Adipose tissue (tissue), 3 donors: ENCODE measurements around the gene TMEM138. TPM values are rescaled to one million over a fixed set of nuclear protein-coding genes. Genes with fewer than 3 reads are reported as not detected.

ENCODE experiments used
- H3K27ac ChIP-seq: one replicate; pipeline ENCODE4 v1.5.1; 2013; ENCODE audit warnings: low read depth, low read length
- WGBS, 3 donors: extraction: QIAGEN DNeasy Blood & Tissue Kit; methylation state at CpG; one replicate each; pipeline ENCODE4 v1.1.7; 2013; 5-methylcytosine and 5-hydroxymethylcytosine counted together
- polyA plus RNA-seq, 3 donors: library from polyadenylated mRNA; stranded (reverse); fragments of 200-250 nt; gene quantifications; one replicate each; pipeline ENCODE4 v1.2.3, GENCODE V29; 2013
- donor health status: healthy with polysubstance abuse.
- donor health status: Bipolar disorder and iron deficiency.
- donor health status: healthy.

The TMEM138 gene
- polyA plus RNA-seq, 3 donors, result 17.3 to 54.1 (median 46.8) TPM

DNA sequence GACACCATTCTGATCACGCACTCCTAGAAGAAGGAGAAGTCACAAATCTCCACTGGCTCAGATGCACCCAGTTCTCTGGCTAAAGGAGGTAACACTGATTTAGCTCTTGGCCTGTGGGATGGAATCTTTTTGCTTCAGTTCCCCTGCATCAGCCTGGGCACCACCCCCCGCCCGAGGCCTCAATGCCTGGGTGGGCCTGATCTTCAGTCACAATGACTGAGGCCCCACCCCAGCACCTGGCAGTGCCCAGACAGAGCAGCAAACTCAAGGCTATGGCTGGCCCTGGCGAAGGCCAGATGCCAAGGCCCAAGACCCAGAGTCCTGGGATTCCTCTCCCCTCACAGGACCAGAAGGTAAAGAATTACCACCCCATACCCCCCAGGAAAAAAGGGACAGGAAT, 5.5 kb upstream of the TMEM138 start:
- no peak overlapping the region for H3K27ac ChIP-seq
- 93 to 96% (median 95%) methylated on average over 4 of the region's 4 CpGs for WGBS, 3 donors

GRCh38 chr11:61357233-61357893, 4.8 kb upstream of the TMEM138 start:
- no peak overlapping the region for H3K27ac ChIP-seq
- WGBS, 3 donors, result 72 to 88% (median 80%) methylated on average over 9 of the region's 9 CpGs

DNA sequence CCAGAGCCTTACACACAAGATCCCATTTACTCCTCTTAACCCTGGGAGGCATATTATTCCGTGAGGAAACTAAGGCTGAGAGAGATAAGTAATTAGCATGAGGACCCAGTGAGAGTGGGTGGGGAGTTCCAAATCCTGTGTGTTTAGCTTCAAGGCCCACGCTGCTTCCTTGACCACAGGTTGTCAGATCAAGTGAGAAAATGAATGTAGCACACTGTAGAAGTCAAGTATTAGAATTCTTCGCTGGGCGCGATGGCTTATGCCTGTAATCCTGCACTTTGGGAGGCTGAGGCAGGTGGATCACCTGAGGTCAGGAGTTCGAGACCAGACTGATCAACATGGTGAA, 4.3 kb upstream of the TMEM138 start:
- WGBS, 3 donors, result 96 to 98% (median 96%) methylated on average over 6 of the region's 6 CpGs
- H3K27ac ChIP-seq, result no peak overlapping the region

DNA sequence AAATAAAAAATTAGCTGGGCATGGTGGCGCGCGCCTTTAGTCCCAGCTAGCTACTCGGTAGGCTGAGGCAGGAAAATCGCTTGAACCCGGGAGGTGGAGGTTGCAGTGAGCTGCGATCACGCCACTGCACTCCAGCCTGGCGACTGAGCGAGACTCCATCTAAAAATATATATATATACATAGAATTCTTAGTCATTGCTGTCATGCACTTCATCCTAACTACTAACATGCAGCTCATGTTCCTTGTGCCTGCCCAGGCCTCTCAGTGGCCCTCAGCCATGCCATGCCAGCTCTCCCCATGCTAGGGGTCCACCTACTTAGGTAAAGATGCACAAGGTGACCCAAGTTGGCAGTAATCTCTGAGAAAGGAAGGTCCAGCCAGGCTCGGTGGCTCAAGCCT, 3.6 kb upstream of the TMEM138 start:
- no peak overlapping the region for H3K27ac ChIP-seq
- WGBS, 3 donors, result 96 to 98% (median 96%) methylated on average over 11 of the region's 11 CpGs

DNA sequence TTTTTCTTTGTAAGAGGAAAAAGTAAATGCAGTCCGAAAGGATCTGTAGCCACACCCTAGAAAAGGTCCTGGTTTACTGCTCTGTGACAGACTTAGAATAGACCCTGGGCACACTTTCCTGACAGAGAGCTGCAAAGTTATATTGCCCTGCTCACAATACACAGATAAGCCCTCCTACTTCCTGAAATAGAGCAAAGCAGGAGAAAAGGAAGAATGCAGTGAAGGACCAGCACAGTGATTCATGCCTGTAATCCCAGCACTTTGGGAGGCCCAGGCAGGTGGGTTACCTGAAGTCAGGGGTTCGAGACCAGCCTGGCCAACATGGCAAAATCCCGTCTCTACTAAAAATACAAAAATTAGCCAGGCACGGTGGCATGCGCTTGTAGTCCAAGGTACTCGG, 2.7 kb upstream of the TMEM138 start:
- 85 to 90% (median 87%) methylated on average over 6 of the region's 6 CpGs for WGBS, 3 donors

DNA sequence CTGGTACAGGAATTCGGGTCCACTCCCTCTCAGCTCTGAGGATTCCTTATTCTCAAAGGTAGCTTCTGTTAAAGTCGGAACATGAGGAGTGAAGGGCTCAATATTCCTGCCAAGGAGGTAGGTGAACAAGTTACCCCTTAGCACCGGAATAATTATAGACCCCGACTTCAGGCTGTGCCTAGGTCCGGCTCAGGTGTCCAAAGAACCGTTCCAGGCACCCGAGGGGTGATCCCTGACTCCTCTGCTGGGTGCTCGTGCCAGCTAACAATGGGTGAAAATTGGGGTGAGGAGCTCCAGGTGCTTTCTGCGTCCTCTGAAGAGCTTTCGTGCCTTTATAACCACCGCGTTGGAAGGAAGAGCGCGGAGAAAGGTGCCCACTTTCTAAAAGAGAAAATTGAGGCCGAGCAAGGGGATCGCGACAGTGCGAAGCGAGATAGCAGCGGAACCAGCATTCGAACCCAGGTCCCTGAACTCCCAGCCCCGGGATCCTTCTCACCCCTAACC, 885 bp upstream of the TMEM138 start:
- 2 to 4% (median 2%) methylated on average over 22 of the region's 22 CpGs for WGBS, 3 donors
- H3K27ac ChIP-seq, result no peak overlapping the region

More for the DNA sequence above, 2.7 kb upstream of the TMEM138 start:
- no peak overlapping the region for H3K27ac ChIP-seq

DNA sequence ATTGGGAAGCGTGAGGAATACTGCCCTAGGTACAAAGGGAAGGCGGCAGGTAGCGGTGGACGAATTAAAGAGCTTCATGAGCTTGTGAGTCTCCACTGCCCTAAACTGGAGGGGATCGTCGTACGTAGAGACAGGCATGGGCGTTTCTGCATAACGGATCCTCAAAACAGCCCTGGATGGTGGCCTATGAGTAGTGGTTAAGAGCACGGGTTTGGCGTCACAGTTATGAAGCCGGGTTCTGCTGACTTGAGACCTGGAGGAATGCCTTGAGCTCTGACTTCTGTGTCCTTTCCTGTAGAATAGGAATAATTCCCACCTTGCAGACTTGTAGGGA, 335 bp downstream of the TMEM138 start:
- WGBS, 3 donors, result 0 to 1% (median 0%) methylated on average over 12 of the region's 12 CpGs
- H3K27ac ChIP-seq, result no peak overlapping the region

GRCh38 chr11:61364012-61364675, 2.0 kb downstream of the TMEM138 start:
- WGBS, 3 donors, result 83 to 89% (median 88%) methylated on average over 5 of the region's 5 CpGs
- no peak overlapping the region for H3K27ac ChIP-seq

- H3K27ac ChIP-seq, result no peak overlapping the region
- 69 to 78% (median 76%) methylated on average over 6 of the region's 6 CpGs for WGBS, 3 donors
These were observed 5.2 kb downstream of the TMEM138 start for GRCh38 chr11:61367406-61367805.

- no peak overlapping the region for H3K27ac ChIP-seq
- WGBS, 3 donors, result 80 to 86% (median 81%) methylated on average over 7 of the region's 7 CpGs
These were observed 6.5 kb downstream of the TMEM138 start for GRCh38 chr11:61368646-61369045.

DNA sequence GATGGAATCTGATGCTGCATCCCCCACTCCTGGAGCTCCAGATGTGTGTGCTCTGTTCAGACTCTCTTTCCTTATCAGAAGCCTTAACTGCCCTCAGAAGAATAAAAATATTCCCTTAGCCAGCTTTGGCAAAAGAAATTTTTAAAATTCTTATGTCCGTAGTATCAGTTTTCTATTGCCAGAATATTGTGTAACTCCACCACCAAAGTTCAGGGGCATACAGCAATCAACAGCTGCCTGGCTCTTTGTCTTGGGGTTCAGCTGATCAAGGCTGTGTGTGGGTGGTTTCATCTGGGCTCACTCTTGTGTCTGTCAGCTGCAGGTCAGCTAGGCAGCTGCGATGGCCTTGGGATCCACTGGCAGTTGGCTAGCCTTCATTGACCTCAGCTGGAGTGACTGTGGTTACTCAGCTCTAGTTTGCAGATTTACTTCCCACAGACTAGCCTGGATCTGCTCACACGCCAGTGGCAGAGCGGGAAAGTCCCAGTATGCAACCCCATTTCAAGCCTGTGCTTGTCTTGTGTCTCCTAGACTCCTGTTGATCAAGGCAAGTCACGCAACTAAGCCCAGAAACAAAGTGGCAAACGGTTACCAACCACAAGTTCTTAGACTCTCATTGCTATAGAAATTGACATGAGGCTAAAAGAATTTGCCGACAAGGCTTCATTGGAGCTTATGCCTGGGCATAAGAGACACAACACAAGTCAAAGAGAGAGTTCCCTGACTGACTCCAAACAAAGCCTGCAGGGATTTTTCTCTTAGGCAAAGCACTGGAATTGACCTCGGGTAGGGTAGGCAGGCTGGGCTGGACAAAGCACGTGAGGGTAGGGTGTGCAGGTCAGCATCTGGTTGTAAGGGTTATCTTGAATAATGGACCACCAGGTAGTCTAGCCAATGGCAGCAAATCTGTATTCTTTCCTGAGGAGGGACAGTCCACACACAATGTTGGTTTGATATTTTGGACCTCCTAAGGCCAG, 7.5 kb downstream of the TMEM138 start:
- WGBS, 3 donors, result 56 to 72% (median 64%) methylated on average over 9 of the region's 9 CpGs
- no peak overlapping the region for H3K27ac ChIP-seq

GRCh38 chr11:61370349-61371005, 8.3 kb downstream of the TMEM138 start:
- WGBS, 3 donors, result 89 to 96% (median 91%) methylated on average over 8 of the region's 8 CpGs
- no peak overlapping the region for H3K27ac ChIP-seq

GRCh38 chr11:61372659-61373420, 10.7 kb downstream of the TMEM138 start:
- 83 to 90% (median 90%) methylated on average over 8 of the region's 8 CpGs for WGBS, 3 donors
- H3K27ac ChIP-seq, result no peak overlapping the region

DNA sequence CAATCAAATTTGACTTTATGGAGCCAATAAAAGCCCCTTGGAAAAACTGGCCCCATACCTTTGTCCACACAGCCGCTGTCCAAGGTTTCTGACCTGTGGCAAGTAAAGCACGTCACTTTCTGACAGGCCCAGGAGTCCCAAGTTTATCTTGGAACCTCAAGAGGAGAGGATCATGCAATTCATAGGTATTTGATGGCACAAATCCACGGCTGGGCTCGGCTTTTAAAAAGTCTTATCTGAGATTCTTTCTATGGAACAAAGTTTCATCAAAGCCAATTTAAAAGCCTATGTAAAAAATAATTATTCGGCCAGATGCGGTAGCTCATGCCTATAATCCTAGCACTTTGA, 13.6 kb downstream of the TMEM138 start:
- no peak overlapping the region for H3K27ac ChIP-seq
- 77 to 90% (median 89%) methylated on average over 6 of the region's 6 CpGs for WGBS, 3 donors

- H3K27ac ChIP-seq, result no peak overlapping the region
- 89 to 95% (median 91%) methylated on average over 6 of the region's 6 CpGs for WGBS, 3 donors
These were observed 15.4 kb downstream of the TMEM138 start for GRCh38 chr11:61377461-61378160.

DNA sequence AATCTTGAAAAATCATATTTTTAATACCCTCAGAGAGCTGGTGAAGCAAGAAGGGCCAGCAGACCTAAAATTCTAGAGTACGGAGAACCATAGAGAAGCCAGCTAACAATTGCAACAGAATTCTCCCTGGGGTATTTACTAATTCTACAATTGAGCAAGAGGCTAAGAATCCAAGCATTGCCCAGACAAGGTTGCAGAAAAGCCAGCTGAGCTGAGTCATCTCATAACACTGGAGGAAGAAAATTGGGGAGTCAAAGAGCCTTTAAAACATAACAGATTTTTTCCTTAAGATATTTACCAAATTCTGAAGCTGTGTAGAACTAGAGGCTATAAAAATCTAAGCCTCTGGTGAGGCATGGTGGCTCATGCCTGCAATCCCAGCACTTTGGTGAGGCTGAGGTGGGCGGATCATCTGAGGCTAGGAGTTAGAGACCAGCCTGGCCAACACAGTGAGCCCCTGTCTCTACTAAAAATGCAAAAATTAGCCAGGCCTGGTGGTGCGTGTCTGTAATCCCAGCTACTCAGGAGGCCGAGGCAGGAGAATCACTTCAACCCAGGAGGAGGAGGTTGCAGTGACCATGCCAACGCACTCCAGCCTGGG, 16.6 kb downstream of the TMEM138 start:
- 64 to 94% (median 66%) methylated on average over 5 of the region's 5 CpGs for WGBS, 3 donors
- no peak overlapping the region for H3K27ac ChIP-seq

DNA sequence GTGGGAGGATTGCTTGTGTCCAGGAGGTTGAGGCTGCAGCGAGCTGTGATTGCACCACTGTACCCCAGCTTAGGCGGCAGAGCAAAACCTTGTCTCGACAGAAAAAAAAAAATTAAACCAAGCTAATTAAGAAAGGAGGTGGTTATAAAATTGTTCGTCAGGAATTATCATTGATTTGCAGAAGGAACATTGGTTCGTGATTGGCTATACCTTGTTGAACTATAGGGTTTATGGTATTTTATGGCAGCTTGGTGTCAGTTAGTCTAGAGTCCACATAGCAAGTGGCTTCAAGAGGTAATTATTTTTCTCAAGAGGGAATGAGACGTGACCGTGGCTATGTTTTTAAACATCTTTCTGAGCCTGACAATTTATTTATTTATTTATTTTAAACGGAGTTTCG, 18.7 kb downstream of the TMEM138 start:
- WGBS, 3 donors, result 91 to 95% (median 94%) methylated on average over 9 of the region's 9 CpGs
- no peak overlapping the region for H3K27ac ChIP-seq
